Large intestine (tissue), 3 donors: ENCODE measurements around the gene CIAO1. TPM values are rescaled to one million over a fixed set of nuclear protein-coding genes. Genes with fewer than 3 reads are reported as not detected.

Source experiments
- DNase-seq, 2 donors: peaks; one replicate each; pipeline versions ENCODE4 v3.0.0 to v3.0.0-alpha.2; 2013
- H3K27ac ChIP-seq: one replicate; pipeline ENCODE4 v1.5.1; 2013; ENCODE audit warnings: low read length
- H3K27me3 ChIP-seq: 2 replicates; pipeline ENCODE4 v1.6.1; 2013; ENCODE audit warnings: low read length; ENCODE audit not compliant: control insufficient read depth, insufficient read depth
- H3K36me3 ChIP-seq: 2 replicates; pipeline ENCODE4 v1.6.1; 2013; ENCODE audit warnings: low read length; ENCODE audit not compliant: control insufficient read depth, insufficient read depth
- H3K4me1 ChIP-seq: one replicate; pipeline ENCODE4 v1.6.1; 2013; ENCODE audit warnings: low read length; ENCODE audit not compliant: control insufficient read depth, insufficient read depth
- H3K4me3 ChIP-seq: one replicate; pipeline ENCODE4 v1.5.1; 2013; ENCODE audit warnings: low read length
- H3K9me3 ChIP-seq: one replicate; pipeline ENCODE4 v1.6.1; 2013; ENCODE audit warnings: mild to moderate bottlenecking, low read depth, low read length, moderate library complexity; ENCODE audit not compliant: control insufficient read depth
- WGBS: methylation state at CpG from one replicate; pipeline ENCODE4 v1.1.5; 2013; ENCODE audit warnings: low lambda C conversion rate; ENCODE audit not compliant: insufficient coverage; 5-methylcytosine and 5-hydroxymethylcytosine counted together
- polyA plus RNA-seq: library from polyadenylated mRNA; unstranded; fragments of 120-200 nt; gene quantifications from one replicate; pipeline ENCODE4 v1.2.1, GENCODE V29; 2013

The CIAO1 gene
- polyA plus RNA-seq, 1 donor, result 70.0 TPM

DNA sequence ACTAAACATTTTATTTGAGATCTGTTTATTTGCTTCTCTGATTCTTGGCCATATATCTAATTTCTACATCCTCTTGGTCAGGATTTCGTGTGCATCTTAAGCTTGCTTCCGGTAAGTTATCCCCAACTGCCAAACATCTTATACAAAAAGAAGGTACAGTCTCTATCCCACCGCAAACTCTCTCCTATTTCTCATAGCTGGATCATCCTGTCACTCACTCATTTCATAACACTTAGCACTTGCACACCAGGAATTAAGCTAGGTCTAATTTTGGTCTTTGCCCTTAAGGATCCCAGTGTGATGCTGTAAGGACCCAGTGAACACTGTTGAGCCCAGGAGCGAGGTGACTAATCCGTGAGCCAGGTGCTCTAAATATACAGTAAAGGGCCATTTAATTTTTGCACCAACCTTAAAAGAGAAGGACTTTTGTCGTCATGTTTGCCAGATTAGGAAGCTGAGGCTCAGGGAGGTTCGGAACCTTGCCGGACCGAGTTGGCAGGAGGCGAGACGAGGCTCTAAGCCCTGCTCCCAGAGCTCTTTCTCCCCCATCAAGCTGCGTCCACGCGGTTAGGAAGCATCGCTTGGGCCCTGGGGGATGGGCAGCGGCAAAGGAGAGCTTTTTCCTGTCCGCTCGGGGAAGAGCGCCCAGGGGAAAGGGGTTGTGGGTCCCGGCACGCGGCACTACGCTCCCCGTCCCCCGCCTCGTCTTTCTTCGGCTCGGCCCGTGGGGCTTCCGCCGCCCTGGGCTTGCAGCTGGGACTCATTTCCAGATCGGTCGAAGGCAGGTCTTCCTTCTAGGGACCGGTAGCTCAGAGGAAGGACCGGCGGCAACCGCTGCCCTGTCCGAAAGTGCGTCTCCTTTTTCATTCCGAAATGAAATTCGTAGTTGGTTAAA lies 55.0 kb downstream of the CIAO1 start:
- DNase-seq, result peak in 1 of 2 donors; percentile 50
- H3K9me3 ChIP-seq, result no peaks in the 10 kb centered on the region
- no peaks in the 10 kb centered on the region for H3K36me3 ChIP-seq
- H3K27ac ChIP-seq, result no peak overlapping the region
- peaks cover 76% of the 10 kb centered on the region for H3K27me3 ChIP-seq
- peaks cover under 1% of the 10 kb centered on the region for H3K4me1 ChIP-seq
- WGBS, result 67% methylated on average over 2 of the region's 41 CpGs
- peak overlapping the region; percentile 43 for H3K4me3 ChIP-seq

Other genes with a start within 250 kb of the CIAO1 start
- gene GPAT2, start 231.3 kb upstream of the CIAO1 start, polyA plus RNA-seq, result 1.7 TPM
- 0.84 TPM for gene ADRA2B, start 149.7 kb upstream of the CIAO1 start, polyA plus RNA-seq
- 0.04 TPM for gene ASTL, start 127.7 kb upstream of the CIAO1 start, polyA plus RNA-seq
- gene DUSP2, start 120.8 kb upstream of the CIAO1 start, polyA plus RNA-seq, result 4.0 TPM
- 121 TPM for gene STARD7, start 57.4 kb upstream of the CIAO1 start, polyA plus RNA-seq
- 40.9 TPM for gene TMEM127, start 228 bp upstream of the CIAO1 start, polyA plus RNA-seq
- gene SNRNP200, start 39.3 kb downstream of the CIAO1 start, polyA plus RNA-seq, result 158 TPM
- 1.9 TPM for gene ITPRIPL1, start 59.1 kb downstream of the CIAO1 start, polyA plus RNA-seq
- 8.6 TPM for gene NCAPH, start 69.5 kb downstream of the CIAO1 start, polyA plus RNA-seq
- gene NEURL3, start 239.1 kb downstream of the CIAO1 start, polyA plus RNA-seq, result 0.81 TPM